GM21723 (cell line): Measurements from ENCODE around the gene COL25A1.

Experiments used
- ATAC-seq: cut with Tn5 transposase; IDR thresholded peaks from one replicate; pipeline ENCODE4 v1.9.1; 2021; ENCODE audit warnings: mild to moderate bottlenecking, moderate library complexity; ENCODE audit not compliant: unreplicated experiment

Gene COL25A1

GRCh38 chr4:108831886-108832285 is 470.6 kb downstream of the COL25A1 start:
- no peak for ATAC-seq

GRCh38 chr4:108831291-108831690 is 471.2 kb downstream of the COL25A1 start:
- ATAC-seq = no peak

GRCh38 chr4:108830509-108831244 is 471.8 kb downstream of the COL25A1 start:
- ATAC-seq = peak; percentile 62

GRCh38 chr4:108829966-108830492 is 472.4 kb downstream of the COL25A1 start:
- ATAC-seq = no peak

- ATAC-seq = no peak
Measured at GRCh38 chr4:108828620-108829019, 473.8 kb downstream of the COL25A1 start.

GRCh38 chr4:108825737-108826136 is 476.7 kb downstream of the COL25A1 start:
- ATAC-seq = no peak

GRCh38 chr4:108821351-108821930 is 481.0 kb downstream of the COL25A1 start:
- no peak for ATAC-seq

GRCh38 chr4:108820492-108821350 is 481.7 kb downstream of the COL25A1 start:
- ATAC-seq = no peak

GRCh38 chr4:108814326-108814725 is 488.1 kb downstream of the COL25A1 start:
- ATAC-seq = no peak

- ATAC-seq = no peak
Measured at GRCh38 chr4:108813261-108813660, 489.2 kb downstream of the COL25A1 start.

- ATAC-seq = no peak
Measured at GRCh38 chr4:108811486-108811885, 491.0 kb downstream of the COL25A1 start.

- ATAC-seq = no peak
Measured at GRCh38 chr4:108810087-108810486, 492.4 kb downstream of the COL25A1 start.

- ATAC-seq = no peak
Measured at GRCh38 chr4:108804648-108805273, 497.7 kb downstream of the COL25A1 start.

- no peak for ATAC-seq
Measured at GRCh38 chr4:108799306-108799705, 503.2 kb downstream of the COL25A1 start.

GRCh38 chr4:108796173-108796572 is 506.3 kb downstream of the COL25A1 start:
- ATAC-seq = no peak

GRCh38 chr4:108795733-108796132 is 506.7 kb downstream of the COL25A1 start:
- ATAC-seq = no peak

- no peak for ATAC-seq
Measured at GRCh38 chr4:108794136-108794535, 508.3 kb downstream of the COL25A1 start.

GRCh38 chr4:108793415-108793814 is 509.0 kb downstream of the COL25A1 start:
- no peak for ATAC-seq

GRCh38 chr4:108788731-108789130 is 513.7 kb downstream of the COL25A1 start:
- ATAC-seq = no peak

GRCh38 chr4:108787724-108788123 is 514.7 kb downstream of the COL25A1 start:
- ATAC-seq = no peak

- no peak for ATAC-seq
Measured at GRCh38 chr4:108787106-108787505, 515.4 kb downstream of the COL25A1 start.
